K562 (cell line): Measurements from ENCODE around the gene ARHGAP26. TPM values are rescaled to one million over a fixed set of nuclear protein-coding genes. Genes with fewer than 3 reads are reported as not detected.
A peak's percentile ranks its signal among the peaks of the same experiment; 100 is the strongest.

Experiments used
- ATAC-seq: fragments of 200-7000 bp; cut with Tn5 transposase; 3 replicates; pipeline ENCODE4 v1.9.1; 2020; ENCODE audit warnings: moderate library complexity
- BruUV-seq: library from RNA; stranded (reverse); fragments of 400-500 nt; replicated peaks from 2 replicates; lab custom pipeline; 2021; lab: Mats Ljungman, UMichigan
- CTCF ChIA-PET: fragments of 300-600 bp; formaldehyde crosslinking; extraction: SDS; loops from one replicate; lab custom pipeline; 2021; ENCODE audit warnings: low intra/inter-chr PET ratio; lab: Yijun Ruan, JAX
- POLR2A ChIA-PET: fragments of 300-600, 350-650 bp; sonication (Branson Sonifier 250); formaldehyde crosslinking; extraction: SDS; loops from one replicate; lab custom pipeline; 2021; ENCODE audit warnings: antibody characterized with exemption, inconsistent platforms; lab: Yijun Ruan, JAX
- DNase-seq, 4 experiments: peaks; one replicate each; pipeline versions ENCODE4 v3.0.0 to v3.0.0-alpha.2; 2011 to 2018; ENCODE audit warnings: low spot score in 3 of 4, mixed read lengths in 3 of 4; ENCODE audit errors: extremely low read depth in 1 of 4
- FAIRE-seq: peaks from 2 replicates; lab custom pipeline; 2011; peaks lifted over from hg19 to GRCh38; lab: Jason Lieb, UNC
- H2AFZ ChIP-seq: 2 replicates; pipeline ENCODE4 v1.6.0; 2011; ENCODE audit warnings: low read depth, low read length, control low read depth, inconsistent platforms
- H3K27ac ChIP-seq: fragments of 200-600 bp; 3 replicates; pipeline ENCODE4 v1.8.0; 2011; ENCODE audit warnings: low read depth, mild to moderate bottlenecking, control low read depth, inconsistent platforms, low read length, moderate library complexity, mixed read lengths; ENCODE audit errors: extremely low read depth
- H3K27me3 ChIP-seq, 2 experiments: fragments of 300-600 bp in 1 of 2; 2 replicates in 1 of 2; 3 replicates in 1 of 2; pipeline versions ENCODE4 v1.6.0 to v1.8.0; 2011; ENCODE audit warnings: inconsistent platforms in 2 of 2, low read length in 2 of 2, mild to moderate bottlenecking in 1 of 2, mixed read lengths in 1 of 2, moderate library complexity in 1 of 2; ENCODE audit not compliant: control insufficient read depth in 2 of 2, insufficient read depth in 2 of 2
- H3K36me3 ChIP-seq: fragments of 300-600 bp; 3 replicates; pipeline ENCODE4 v1.8.0; 2011; ENCODE audit warnings: mild to moderate bottlenecking, low read length, inconsistent platforms; ENCODE audit not compliant: control insufficient read depth, insufficient read depth
- H3K4me1 ChIP-seq, 2 experiments: fragments of 200-600 bp in 1 of 2; replicated peaks in 1 of 2; 2 replicates in 1 of 2; 3 replicates in 1 of 2; pipeline versions ENCODE4 v1.5.1 to v1.8.0; 2011; ENCODE audit warnings: inconsistent platforms in 2 of 2, low read length in 2 of 2, mild to moderate bottlenecking in 1 of 2, mixed read lengths in 1 of 2, moderate library complexity in 1 of 2; ENCODE audit not compliant: control insufficient read depth in 2 of 2, insufficient read depth in 2 of 2
- H3K4me2 ChIP-seq: 2 replicates; pipeline ENCODE4 v1.6.1; 2011; ENCODE audit warnings: low read length, control low read depth, inconsistent platforms, mixed read lengths; ENCODE audit not compliant: insufficient read depth
- H3K4me3 ChIP-seq: fragments of 200-600 bp; sonication (generic), shearing (Covaris generic); 2 replicates; pipeline ENCODE4 v1.5.1; 2016; ENCODE audit warnings: control low read depth, inconsistent platforms
- H3K79me2 ChIP-seq: fragments of 200-600 bp; 3 replicates; pipeline ENCODE4 v1.8.0; 2011; ENCODE audit warnings: low read length, inconsistent platforms; ENCODE audit not compliant: control insufficient read depth, insufficient read depth
- H3K9ac ChIP-seq, 2 experiments: 2 replicates each; pipeline versions ENCODE4 v1.6.0 to v1.6.1; 2011; ENCODE audit warnings: low read depth in 2 of 2, low read length in 2 of 2, control low read depth in 1 of 2, inconsistent platforms in 1 of 2, mild to moderate bottlenecking in 1 of 2, mixed read lengths in 1 of 2; ENCODE audit not compliant: insufficient read depth in 1 of 2
- H3K9me1 ChIP-seq: one replicate; pipeline ENCODE4 v1.6.0; 2011; ENCODE audit warnings: inconsistent platforms, mild to moderate bottlenecking, low read length, moderate library complexity; ENCODE audit not compliant: control insufficient read depth, insufficient read depth
- H3K9me3 ChIP-seq: replicated peaks from 2 replicates; pipeline ENCODE4 v1.5.1; 2011; ENCODE audit warnings: low read depth, low read length, inconsistent platforms; ENCODE audit not compliant: control insufficient read depth, insufficient read depth
- H4K20me1 ChIP-seq: replicated peaks from 2 replicates; pipeline ENCODE4 v1.6.1; 2011; ENCODE audit warnings: low read length, inconsistent platforms, mixed read lengths; ENCODE audit not compliant: control insufficient read depth, insufficient read depth
- ATF1 ChIP-seq, 2 experiments: fragments of 450-650 bp in 1 of 2; IDR thresholded peaks; 2 replicates each; pipeline ENCODE4 v1.6.1; 2016; ENCODE audit warnings: missing compliant biosample characterization in 1 of 2, missing genetic modification characterization in 1 of 2
- CBFB ChIP-seq: sonication (generic); formaldehyde crosslinking; IDR thresholded peaks from 2 replicates; pipeline ENCODE4 v1.4.0; 2020; ENCODE audit warnings: mild to moderate bottlenecking, missing genetic modification reagents
- CEBPB ChIP-seq: fragments of 450-650 bp; IDR thresholded peaks from 2 replicates; pipeline ENCODE4 v1.6.1; 2016; ENCODE audit warnings: missing genetic modification characterization, missing compliant biosample characterization
- DDX20 ChIP-seq: fragments of 450-650 bp; IDR thresholded peaks from 2 replicates; pipeline ENCODE4 v1.6.1; 2016; ENCODE audit warnings: missing genetic modification characterization, low read depth, mild to moderate bottlenecking, missing compliant biosample characterization, moderate library complexity
- ELF1 ChIP-seq: fragments of 200-800 bp; sonication (Bioruptor generic); IDR thresholded peaks from 2 replicates; pipeline ENCODE4 v1.6.1; 2016; ENCODE audit warnings: missing genetic modification characterization, missing compliant biosample characterization
- GABPA ChIP-seq: fragments of 200-800 bp; sonication (Bioruptor generic); conservative IDR thresholded peaks from 2 replicates; pipeline ENCODE4 v1.6.1; 2016; ENCODE audit warnings: low read depth, missing genetic modification characterization, missing compliant biosample characterization
- PHF8 ChIP-seq: fragments of 200-600 bp; sonication (generic); IDR thresholded peaks from 2 replicates; pipeline ENCODE4 v1.6.1; 2012; ENCODE audit warnings: mixed run types, mild to moderate bottlenecking, inconsistent platforms, low read length, moderate library complexity, borderline replicate concordance
- POLR2AphosphoS2 ChIP-seq: IDR thresholded peaks from 2 replicates; pipeline ENCODE4 v1.6.1; 2012; ENCODE audit warnings: low read length, improper control_type of control experiment
- RAD21 ChIP-seq, 2 experiments: fragments of 250-450 bp in 1 of 2; fragments of 450-650 bp in 1 of 2; sonication (Bioruptor Pico) in 1 of 2; formaldehyde crosslinking in 1 of 2; IDR thresholded peaks in 1 of 2; conservative IDR thresholded peaks in 1 of 2; 2 replicates each; pipeline versions ENCODE4 v1.4.0 to v1.8.0; 2020 to 2022; ENCODE audit warnings: mild to moderate bottlenecking in 2 of 2, moderate library complexity in 1 of 2
- STAG1 ChIP-seq: sonication (generic); formaldehyde crosslinking; IDR thresholded peaks from 2 replicates; pipeline ENCODE4 v1.5.0; 2020; ENCODE audit warnings: missing genetic modification reagents, borderline replicate concordance
- SUPT5H ChIP-seq: fragments of 450-650 bp; IDR thresholded peaks from 2 replicates; pipeline ENCODE4 v1.6.1; 2016
- U2AF2 ChIP-seq: fragments of 200-400 bp; formaldehyde crosslinking; optimal IDR thresholded peaks from 2 replicates; pipeline ENCODE3; 2017; ENCODE audit warnings: low read depth, mild to moderate bottlenecking, low read length
- ZNF146 ChIP-seq: IDR thresholded peaks from one replicate; pipeline ENCODE4 v1.6.1; 2018; ENCODE audit warnings: missing compliant biosample characterization; ENCODE audit not compliant: unreplicated experiment
- ZNF316 ChIP-seq: fragments of 450-650 bp; IDR thresholded peaks from 2 replicates; pipeline ENCODE4 v1.6.1; 2016
- WGBS: fragments of 100-300 bp; shearing (Covaris generic); methylation state at CpG from one replicate; pipeline ENCODE4 v1.1.6; 2016; ENCODE audit warnings: low coverage, mixed read lengths; ENCODE audit not compliant: insufficient coverage; ENCODE audit errors: missing lambda C conversion rate; 5-methylcytosine and 5-hydroxymethylcytosine counted together
- in situ Hi-C: fragments of 300-500 bp; cut with MboI; formaldehyde crosslinking; loops from 4 replicates; pipeline ENCODE4 v1.15.0; 2018; ENCODE audit warnings: inconsistent platforms, mixed read lengths
- intact Hi-C: fragments of 100-400 bp; cut with micrococcal nuclease; formaldehyde crosslinking; loops from 2 replicates; pipeline ENCODE4 v1.14.2; 2022
- polyA plus RNA-seq, 8 experiments: library from polyadenylated mRNA; depleted of rRNA in 4 of 8; stranded (reverse) in 5 of 8; unstranded in 3 of 8; fragments of >200 nt; fragmentation: Nextera tagmentation in 2 of 8; fragmentation: Illumina TruSeq in 1 of 8; extraction: Ambion mirVana in 2 of 8; extraction: Trizol in 1 of 8; gene quantifications; 2 replicates each; pipeline versions ENCODE4 v1.2.1 to v1.2.3, GENCODE V29; 2011 to 2014; ENCODE audit warnings: inconsistent platforms in 1 of 8, missing spikeins in 1 of 8
- total RNA-seq, 7 experiments: library from RNA; depleted of rRNA in 6 of 7; stranded (reverse); fragments of >200 nt in 6 of 7; fragmentation: Illumina TruSeq in 2 of 7; extraction: Trizol in 2 of 7; gene quantifications; 2 replicates each; pipeline versions ENCODE4 v1.2.1 to v1.2.3, GENCODE V29; 2011 to 2021; ENCODE audit warnings: low replicate concordance in 1 of 7
- TF ChIP-seq, protein P1 (sequence below): fragments of 250-450 bp; sonication (Bioruptor Pico); IDR thresholded peaks from 2 replicates; pipeline ENCODE4 v1.5.0; 2021; ENCODE audit warnings: mild to moderate bottlenecking, borderline replicate concordance

ARHGAP26 gene
- total and polyA plus RNA-seq, 9 of the 15 experiments (the other 6 are each of a cell fraction or from before 2014, with no cell fraction given), result 0.13 to 1.1 (median 0.55) TPM

DNA sequence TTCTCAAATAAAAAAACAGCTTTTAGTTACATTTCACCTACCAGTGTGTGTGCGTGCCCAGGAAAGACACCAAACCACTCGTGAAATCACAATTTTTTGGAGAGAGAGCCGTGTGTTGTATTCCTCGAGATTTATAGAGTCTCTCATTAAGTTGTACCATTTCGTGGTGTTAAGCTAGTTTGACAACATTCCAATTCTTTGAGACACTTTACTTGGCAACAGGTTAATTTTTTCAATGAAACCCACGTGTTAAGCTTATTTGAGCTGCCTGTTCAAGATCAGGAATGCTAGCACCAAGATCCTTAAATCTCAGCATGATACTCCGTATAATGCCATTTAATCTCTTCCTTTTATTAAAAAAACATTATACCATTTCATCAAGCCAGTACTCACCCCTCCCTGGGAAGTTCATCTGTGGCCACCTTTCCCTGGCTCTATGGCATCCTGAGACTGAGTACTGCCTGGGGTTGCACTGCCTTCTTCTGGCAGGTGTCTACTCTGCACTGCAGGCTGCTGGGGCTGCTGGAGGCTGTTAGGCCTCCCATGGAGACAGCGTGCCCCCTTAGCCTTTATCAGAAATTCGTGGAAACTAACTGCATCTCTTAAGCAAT lies 143.7 kb downstream of the ARHGAP26 start:
- Histone ChIP-seq H3K27ac (no peak overlapping the region), H3K4me2 (no peak overlapping the region), H3K4me3 (no peak overlapping the region), H3K9me1 (no peaks in the 10 kb centered on the region), H3K36me3 (no peaks in the 10 kb centered on the region), H3K79me2 (no peaks in the 10 kb centered on the region), H3K27me3 (no peaks in the 10 kb centered on the region), H2AFZ (no peak overlapping the region), H4K20me1 (no peaks in the 10 kb centered on the region), H3K4me1 (no peaks in the 10 kb centered on the region), H3K9ac (no peak overlapping the region), H3K9me3 (no peaks in the 10 kb centered on the region)
- in situ Hi-C loops, result no loop called here
- ATAC-seq (no peak), FAIRE-seq (no peak), DNase-seq (no peak)
- BruUV-seq, result no TSS peak
- TF ChIP-seq CEBPB (no peak), PHF8 (no peak), RAD21 (CRISPR knock-in tag; conservative IDR thresholded peaks at IDR 0.05 in 1 of 2, IDR thresholded peaks at IDR 0.05 in 1 of 2) (0 out of 4 replicates have a peak, but pooled peaks of 1 of the 2 experiments have one; percentile 10), GABPA (no peak), SUPT5H (no peak)
- intact Hi-C loops, result no loop called here
- CTCF ChIA-PET, result no interaction called here
- 0% methylated on average over 9 of the region's 9 CpGs for WGBS
- POLR2A ChIA-PET, result no interaction called here

DNA sequence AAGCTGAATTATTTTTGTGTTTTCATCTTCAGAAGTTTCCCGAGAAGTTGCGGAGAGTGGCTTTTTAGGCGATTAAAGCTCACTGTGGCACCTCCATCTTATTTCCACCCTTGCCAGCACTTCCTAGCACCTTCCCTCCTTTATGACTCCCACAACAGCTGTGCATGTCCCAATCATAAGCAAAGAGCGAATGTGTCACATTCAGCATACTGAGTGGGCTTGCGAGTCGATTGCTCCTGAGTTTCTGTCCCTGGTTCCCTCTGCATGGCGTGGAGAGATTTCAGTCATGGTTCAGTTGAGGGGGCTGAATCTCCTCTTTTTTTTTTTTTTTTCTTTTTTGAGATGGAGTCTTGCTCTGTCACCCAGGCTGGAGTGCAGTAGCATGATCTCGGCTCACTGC lies 144.9 kb downstream of the ARHGAP26 start:
- Histone ChIP-seq H3K36me3 (no peaks in the 10 kb centered on the region), H3K4me3 (no peak overlapping the region), H3K9ac (no peak overlapping the region), H3K4me2 (no peak overlapping the region), H3K9me1 (no peaks in the 10 kb centered on the region), H3K27me3 (0 out of 5 replicates have a peak, but pooled peaks cover 0 to 2% of the 10 kb centered on the region in 2 experiments), H3K79me2 (no peaks in the 10 kb centered on the region), H3K9me3 (no peaks in the 10 kb centered on the region), H3K27ac (no peak overlapping the region), H3K4me1 (no peaks in the 10 kb centered on the region), H4K20me1 (no peaks in the 10 kb centered on the region), H2AFZ (no peak overlapping the region)
- 5% methylated on average over 7 of the region's 8 CpGs for WGBS
- in situ Hi-C loops (no loop called here), intact Hi-C loops (no loop called here)
- ChIA-PET CTCF (interaction anchor here (1.4 kb wide), 1 partner anchor 198 kb away, joined by 4 read pairs; no protein-coding TSS in a partner anchor), POLR2A (no interaction called here)
- ATAC-seq (no peak), DNase-seq (no peak), FAIRE-seq (no peak)
- BruUV-seq, result no TSS peak
- TF ChIP-seq POLR2AphosphoS2 (no peak), ELF1 (tag) (no peak), U2AF2 (no peak), CBFB (CRISPR knock-in tag) (no peak), ATF1 (CRISPR knock-in tag; IDR thresholded peaks at IDR 0.05) (no peak), ATF1 (tag; IDR thresholded peaks at IDR 0.05) (no peak), ZNF316 (no peak), STAG1 (CRISPR knock-in tag) (no peak), DDX20 (no peak), ZNF146 (CRISPR knock-in tag) (no peak)
- TF ChIP-seq, protein P1, sequence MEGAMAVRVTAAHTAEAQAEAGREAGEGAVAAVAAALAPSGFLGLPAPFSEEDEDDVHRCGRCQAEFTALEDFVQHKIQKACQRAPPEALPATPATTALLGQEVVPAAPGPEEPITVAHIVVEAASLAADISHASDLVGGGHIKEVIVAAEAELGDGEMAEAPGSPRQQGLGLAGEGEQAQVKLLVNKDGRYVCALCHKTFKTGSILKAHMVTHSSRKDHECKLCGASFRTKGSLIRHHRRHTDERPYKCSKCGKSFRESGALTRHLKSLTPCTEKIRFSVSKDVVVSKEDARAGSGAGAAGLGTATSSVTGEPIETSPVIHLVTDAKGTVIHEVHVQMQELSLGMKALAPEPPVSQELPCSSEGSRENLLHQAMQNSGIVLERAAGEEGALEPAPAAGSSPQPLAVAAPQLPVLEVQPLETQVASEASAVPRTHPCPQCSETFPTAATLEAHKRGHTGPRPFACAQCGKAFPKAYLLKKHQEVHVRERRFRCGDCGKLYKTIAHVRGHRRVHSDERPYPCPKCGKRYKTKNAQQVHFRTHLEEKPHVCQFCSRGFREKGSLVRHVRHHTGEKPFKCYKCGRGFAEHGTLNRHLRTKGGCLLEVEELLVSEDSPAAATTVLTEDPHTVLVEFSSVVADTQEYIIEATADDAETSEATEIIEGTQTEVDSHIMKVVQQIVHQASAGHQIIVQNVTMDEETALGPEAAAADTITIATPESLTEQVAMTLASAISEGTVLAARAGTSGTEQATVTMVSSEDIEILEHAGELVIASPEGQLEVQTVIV, result no peak
